Fibroblast of pulmonary artery (primary cell): ENCODE data around the gene TGFBR3.

Experiments
- DNase-seq: peaks from one replicate; pipeline ENCODE4 v3.0.0-alpha.2; 2010; ENCODE audit warnings: low read depth
- H3K4me3 ChIP-seq: replicated peaks from 2 replicates; pipeline ENCODE4 v1.5.1; 2011; ENCODE audit warnings: low read depth, mild to moderate bottlenecking, control low read depth, low read length, moderate library complexity
- CTCF ChIP-seq: IDR thresholded peaks from 2 replicates; pipeline ENCODE4 v1.5.1; 2011; ENCODE audit warnings: mild to moderate bottlenecking, control low read depth, low read length, inconsistent platforms; ENCODE audit errors: missing control alignments

The TGFBR3 gene

GRCh38 chr1:91827087-91827458 lies 58.9 kb downstream of the TGFBR3 start:
- TF ChIP-seq CTCF: no peak
- no peak overlapping the region for H3K4me3 ChIP-seq
- no peak for DNase-seq

GRCh38 chr1:91826649-91827048 lies 59.3 kb downstream of the TGFBR3 start:
- H3K4me3 ChIP-seq: no peak overlapping the region
- no peak for TF ChIP-seq CTCF
- DNase-seq: no peak

- TF ChIP-seq CTCF: no peak
- H3K4me3 ChIP-seq: no peak overlapping the region
- DNase-seq: no peak
Measured at GRCh38 chr1:91826248-91826647, 59.7 kb downstream of the TGFBR3 start.

- H3K4me3 ChIP-seq: no peak overlapping the region
- DNase-seq: no peak
- no peak for TF ChIP-seq CTCF
Measured at GRCh38 chr1:91821126-91821868, 64.7 kb downstream of the TGFBR3 start.

- no peak for TF ChIP-seq CTCF
- no peak overlapping the region for H3K4me3 ChIP-seq
- no peak for DNase-seq
Measured at GRCh38 chr1:91819038-91819788, 66.7 kb downstream of the TGFBR3 start.

- H3K4me3 ChIP-seq: no peak overlapping the region
- no peak for TF ChIP-seq CTCF
- no peak for DNase-seq
Measured at GRCh38 chr1:91818713-91818975, 67.3 kb downstream of the TGFBR3 start.
